Thyroid gland (tissue), 4 donors: ENCODE data around the gene SC5D.

ENCODE experiments used
- CTCF ChIP-seq, 6 experiments: fragments of 200-600 bp in 3 of 6; fragments of 450-650 bp in 3 of 6; sonication (generic) in 3 of 6; IDR thresholded peaks; one replicate each; pipeline ENCODE4 v1.5.1; 2016 to 2019; ENCODE audit warnings: antibody characterized with exemption in 6 of 6, mild to moderate bottlenecking in 2 of 6, inconsistent platforms in 1 of 6, moderate library complexity in 1 of 6
- POLR2A ChIP-seq, 2 donors: fragments of 450-650 bp; IDR thresholded peaks; one replicate each; pipeline ENCODE4 v1.6.1; 2017; ENCODE audit warnings: antibody characterized with exemption in 2 of 2, mild to moderate bottlenecking in 2 of 2, moderate library complexity in 1 of 2

- no peak for TF ChIP-seq CTCF (IDR thresholded peaks at IDR 0.05)
- no peak for TF ChIP-seq POLR2A (IDR thresholded peaks at IDR 0.05)
Observed at GRCh38 chr11:121352251-121352891, 59.8 kb downstream of the SC5D start.
